WTC11 (cell line): ENCODE measurements around the gene SCAI. TPM values are rescaled to one million over a fixed set of nuclear protein-coding genes. Genes with fewer than 3 reads are reported as not detected.

ENCODE experiments used
- ATAC-seq: fragments of 200-7000 bp; cut with Tn5 transposase; 2 replicates; pipeline ENCODE4 v1.10.0; 2021; ENCODE audit warnings: mild to moderate bottlenecking, moderate library complexity
- CTCF ChIA-PET: fragments of 300-600 bp; sonication (Branson Sonifier 250); formaldehyde crosslinking; loops from one replicate; lab custom pipeline; 2021; ENCODE audit warnings: antibody characterized with exemption; lab: Charles Lee
- POLR2A ChIA-PET: fragments of 350-600 bp; sonication (Branson Sonifier 250); formaldehyde crosslinking; loops from one replicate; lab custom pipeline; 2021; ENCODE audit warnings: antibody characterized with exemption; lab: Charles Lee
- DNase-seq: peaks from one replicate; pipeline ENCODE4 v3.0.0; 2021; ENCODE audit warnings: low spot score
- H3K27ac Mint-ChIP-seq: 2 replicates; pipeline ENCODE4 v1.8.0; 2021; ENCODE audit warnings: mixed read lengths
- H3K27me3 Mint-ChIP-seq: 2 replicates; pipeline ENCODE4 v1.8.0; 2021; ENCODE audit warnings: low read depth, mild to moderate bottlenecking, moderate library complexity, mixed read lengths
- H3K36me3 Mint-ChIP-seq: 2 replicates; pipeline ENCODE4 v1.8.0; 2021; ENCODE audit warnings: mixed read lengths
- H3K4me1 Mint-ChIP-seq: 2 replicates; pipeline ENCODE4 v1.8.0; 2022; ENCODE audit warnings: mixed read lengths
- H3K4me3 Mint-ChIP-seq: 2 replicates; pipeline ENCODE4 v1.8.0; 2021; ENCODE audit warnings: mild to moderate bottlenecking, moderate library complexity, mixed read lengths
- H3K9me3 Mint-ChIP-seq: 2 replicates; pipeline ENCODE4 v1.8.0; 2021; ENCODE audit warnings: mixed read lengths
- CDX4 ChIP-seq: fragments of 250-450 bp; sonication (Bioruptor Pico); IDR thresholded peaks from 2 replicates; pipeline ENCODE4 v1.9.0; 2021; ENCODE audit warnings: moderate library complexity, mild to moderate bottlenecking, inconsistent platforms, borderline replicate concordance
- CREM ChIP-seq: sonication (generic); formaldehyde crosslinking; IDR thresholded peaks from 2 replicates; pipeline ENCODE4 v1.8.1; 2022; ENCODE audit warnings: mild to moderate bottlenecking, missing genetic modification reagents, moderate library complexity
- CTCF ChIP-seq: fragments of 200-600 bp; IDR thresholded peaks from 2 replicates; pipeline ENCODE4 v1.8.0; 2022; ENCODE audit warnings: antibody characterized with exemption
- E2F1 ChIP-seq: sonication (generic); formaldehyde crosslinking; IDR thresholded peaks from 2 replicates; pipeline ENCODE4 v1.8.0; 2022; ENCODE audit warnings: mild to moderate bottlenecking, missing genetic modification reagents
- E2F4 ChIP-seq: sonication (generic); formaldehyde crosslinking; IDR thresholded peaks from 2 replicates; pipeline ENCODE4 v1.8.1; 2022; ENCODE audit warnings: low read depth, mild to moderate bottlenecking, moderate library complexity, missing genetic modification reagents, borderline replicate concordance
- ESRRA ChIP-seq: sonication (generic); formaldehyde crosslinking; IDR thresholded peaks from 2 replicates; pipeline ENCODE4 v1.8.1; 2022; ENCODE audit warnings: mild to moderate bottlenecking, missing genetic modification reagents, borderline replicate concordance
- FOXJ3 ChIP-seq: sonication (generic); formaldehyde crosslinking; IDR thresholded peaks from 2 replicates; pipeline ENCODE4 v1.9.0; 2021; ENCODE audit warnings: missing genetic modification reagents, mild to moderate bottlenecking, borderline replicate concordance
- GABPB1 ChIP-seq: sonication (generic); formaldehyde crosslinking; IDR thresholded peaks from 2 replicates; pipeline ENCODE4 v1.8.1; 2023; ENCODE audit warnings: mild to moderate bottlenecking, missing genetic modification reagents
- HMGA2 ChIP-seq: fragments of 250-450 bp; sonication (Bioruptor Pico); IDR thresholded peaks from 2 replicates; pipeline ENCODE4 v1.4.0; 2021; ENCODE audit warnings: mild to moderate bottlenecking, moderate library complexity
- JUN ChIP-seq: sonication (generic); formaldehyde crosslinking; IDR thresholded peaks from 2 replicates; pipeline ENCODE4 v1.8.0; 2023; ENCODE audit warnings: mild to moderate bottlenecking, missing genetic modification reagents
- NR1H2 ChIP-seq: sonication (generic); formaldehyde crosslinking; IDR thresholded peaks from 2 replicates; pipeline ENCODE4 v1.9.0; 2021; ENCODE audit warnings: mild to moderate bottlenecking, moderate library complexity, missing genetic modification reagents
- RELA ChIP-seq: sonication (generic); formaldehyde crosslinking; IDR thresholded peaks from 2 replicates; pipeline ENCODE4 v1.8.1; 2022; ENCODE audit warnings: missing genetic modification reagents, mild to moderate bottlenecking, borderline replicate concordance
- RORB ChIP-seq: fragments of 250-450 bp; sonication (Bioruptor Pico); IDR thresholded peaks from 2 replicates; pipeline ENCODE4 v1.9.0; 2021; ENCODE audit warnings: mild to moderate bottlenecking
- SMAD3 ChIP-seq: sonication (generic); formaldehyde crosslinking; IDR thresholded peaks from 2 replicates; pipeline ENCODE4 v1.8.0; 2022; ENCODE audit warnings: missing genetic modification reagents, mild to moderate bottlenecking, borderline replicate concordance
- SMAD4 ChIP-seq: sonication (generic); formaldehyde crosslinking; IDR thresholded peaks from 2 replicates; pipeline ENCODE4 v1.8.0; 2022; ENCODE audit warnings: mild to moderate bottlenecking, missing genetic modification reagents
- USF2 ChIP-seq: sonication (generic); formaldehyde crosslinking; IDR thresholded peaks from 2 replicates; pipeline ENCODE4 v1.8.1; 2023; ENCODE audit warnings: mild to moderate bottlenecking, missing genetic modification reagents, moderate library complexity
- ZNF138 ChIP-seq: sonication (generic); formaldehyde crosslinking; conservative IDR thresholded peaks from 2 replicates; pipeline ENCODE4 v1.8.1; 2022; ENCODE audit warnings: mild to moderate bottlenecking, moderate library complexity, missing genetic modification reagents
- ZNF219 ChIP-seq: sonication (generic); formaldehyde crosslinking; IDR thresholded peaks from 2 replicates; pipeline ENCODE4 v1.8.0; 2023; ENCODE audit warnings: missing genetic modification reagents, mild to moderate bottlenecking, borderline replicate concordance
- ZNF263 ChIP-seq: sonication (generic); formaldehyde crosslinking; IDR thresholded peaks from 2 replicates; pipeline ENCODE4 v1.8.1; 2022; ENCODE audit warnings: low read depth, mild to moderate bottlenecking, moderate library complexity, missing genetic modification reagents
- total RNA-seq: library from RNA; stranded (reverse); gene quantifications from 3 replicates; pipeline ENCODE4 v1.2.3, GENCODE V29; 2021
- TF ChIP-seq, protein P1 (sequence below): sonication (generic); formaldehyde crosslinking; IDR thresholded peaks from 2 replicates; pipeline ENCODE4 v1.8.0; 2023; ENCODE audit warnings: mild to moderate bottlenecking, missing genetic modification reagents
- TF ChIP-seq, protein P2 (sequence below): sonication (generic); formaldehyde crosslinking; conservative IDR thresholded peaks from 2 replicates; pipeline ENCODE4 v1.8.1; 2022; ENCODE audit warnings: mild to moderate bottlenecking, missing genetic modification reagents

SCAI gene
- total RNA-seq, 1 experiment from 2014 or later, result 20.4 TPM

GRCh38 chr9:125089331-125089730, 54.0 kb downstream of the SCAI start:
- Mint-ChIP-seq H3K4me1 (no peaks in the 10 kb centered on the region), H3K9me3 (peaks cover 9% of the 10 kb centered on the region), H3K27me3 (no peaks in the 10 kb centered on the region), H3K4me3 (no peak overlapping the region), H3K36me3 (peaks cover 12% of the 10 kb centered on the region), H3K27ac (no peak overlapping the region)
- TF ChIP-seq, protein P1, sequence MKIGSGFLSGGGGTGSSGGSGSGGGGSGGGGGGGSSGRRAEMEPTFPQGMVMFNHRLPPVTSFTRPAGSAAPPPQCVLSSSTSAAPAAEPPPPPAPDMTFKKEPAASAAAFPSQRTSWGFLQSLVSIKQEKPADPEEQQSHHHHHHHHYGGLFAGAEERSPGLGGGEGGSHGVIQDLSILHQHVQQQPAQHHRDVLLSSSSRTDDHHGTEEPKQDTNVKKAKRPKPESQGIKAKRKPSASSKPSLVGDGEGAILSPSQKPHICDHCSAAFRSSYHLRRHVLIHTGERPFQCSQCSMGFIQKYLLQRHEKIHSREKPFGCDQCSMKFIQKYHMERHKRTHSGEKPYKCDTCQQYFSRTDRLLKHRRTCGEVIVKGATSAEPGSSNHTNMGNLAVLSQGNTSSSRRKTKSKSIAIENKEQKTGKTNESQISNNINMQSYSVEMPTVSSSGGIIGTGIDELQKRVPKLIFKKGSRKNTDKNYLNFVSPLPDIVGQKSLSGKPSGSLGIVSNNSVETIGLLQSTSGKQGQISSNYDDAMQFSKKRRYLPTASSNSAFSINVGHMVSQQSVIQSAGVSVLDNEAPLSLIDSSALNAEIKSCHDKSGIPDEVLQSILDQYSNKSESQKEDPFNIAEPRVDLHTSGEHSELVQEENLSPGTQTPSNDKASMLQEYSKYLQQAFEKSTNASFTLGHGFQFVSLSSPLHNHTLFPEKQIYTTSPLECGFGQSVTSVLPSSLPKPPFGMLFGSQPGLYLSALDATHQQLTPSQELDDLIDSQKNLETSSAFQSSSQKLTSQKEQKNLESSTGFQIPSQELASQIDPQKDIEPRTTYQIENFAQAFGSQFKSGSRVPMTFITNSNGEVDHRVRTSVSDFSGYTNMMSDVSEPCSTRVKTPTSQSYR, result no peak
- TF ChIP-seq RORB (CRISPR knock-in tag), result no peak
- no peak for TF ChIP-seq CREM
- no peak for TF ChIP-seq CTCF
- TF ChIP-seq RELA, result no peak
- no peak for TF ChIP-seq USF2 (CRISPR knock-in tag)
- TF ChIP-seq ZNF138 (CRISPR knock-in tag), result no peak
- no peak for TF ChIP-seq GABPB1 (CRISPR knock-in tag)
- TF ChIP-seq SMAD3 (CRISPR knock-in tag), result no peak
- no peak for TF ChIP-seq E2F4 (CRISPR knock-in tag)
- TF ChIP-seq ZNF263, result no peak
- TF ChIP-seq NR1H2 (CRISPR knock-in tag), result no peak
- POLR2A ChIA-PET, result no interaction called here
- ATAC-seq (no peak), DNase-seq (no peak)
- CTCF ChIA-PET, result no interaction called here

DNA sequence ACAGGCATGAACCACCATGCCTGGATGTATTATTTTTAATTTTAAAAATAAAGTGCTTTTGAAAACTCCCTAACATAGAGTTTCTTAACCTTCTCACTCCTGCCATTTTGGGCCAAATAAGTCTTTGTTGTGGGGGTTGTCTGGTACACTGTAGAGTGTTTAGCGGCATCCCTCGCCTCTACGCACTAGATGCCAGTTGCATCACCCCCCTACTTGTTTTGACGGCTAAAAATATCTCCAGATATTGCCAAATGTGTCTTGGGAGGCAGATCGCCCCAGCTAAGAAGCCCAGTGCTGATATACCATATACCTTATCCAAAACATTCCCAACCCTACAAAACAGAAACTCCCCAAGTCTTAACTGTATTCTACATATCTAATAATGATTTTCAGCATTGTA, 54.6 kb downstream of the SCAI start:
- Mint-ChIP-seq H3K9me3 (peaks cover 11% of the 10 kb centered on the region), H3K4me1 (no peaks in the 10 kb centered on the region), H3K27ac (no peak overlapping the region), H3K36me3 (peaks cover 10% of the 10 kb centered on the region), H3K27me3 (no peaks in the 10 kb centered on the region), H3K4me3 (no peak overlapping the region)
- ATAC-seq (no peak), DNase-seq (no peak)
- ChIA-PET CTCF (no interaction called here), POLR2A (no interaction called here)
- TF ChIP-seq ESRRA (CRISPR knock-in tag), result no peak
- TF ChIP-seq ZNF263, result no peak
- no peak for TF ChIP-seq SMAD4 (CRISPR knock-in tag)
- no peak for TF ChIP-seq CDX4 (CRISPR knock-in tag)
- no peak for TF ChIP-seq JUN
- TF ChIP-seq, protein P2, sequence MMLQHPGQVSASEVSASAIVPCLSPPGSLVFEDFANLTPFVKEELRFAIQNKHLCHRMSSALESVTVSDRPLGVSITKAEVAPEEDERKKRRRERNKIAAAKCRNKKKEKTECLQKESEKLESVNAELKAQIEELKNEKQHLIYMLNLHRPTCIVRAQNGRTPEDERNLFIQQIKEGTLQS, result no peak
- no peak for TF ChIP-seq RORB (CRISPR knock-in tag)
- TF ChIP-seq FOXJ3 (CRISPR knock-in tag), result no peak
- no peak for TF ChIP-seq E2F1 (CRISPR knock-in tag)
- TF ChIP-seq E2F4 (CRISPR knock-in tag), result no peak
- TF ChIP-seq ZNF219, result no peak
- no peak for TF ChIP-seq HMGA2 (CRISPR knock-in tag)
